Uterus (tissue), 4 donors: Measurements from ENCODE around the gene FAF1. TPM values are rescaled to one million over a fixed set of nuclear protein-coding genes. Genes with fewer than 3 reads are reported as not detected.

Source experiments
- DNase-seq, 2 donors: peaks; one replicate each; pipeline ENCODE4 v3.0.0-alpha.2; 2019 to 2020
- H3K27ac ChIP-seq, 2 donors: fragments of 200-600 bp; sonication (generic); 1 replicate in 1 of 2; 2 replicates in 1 of 2; pipeline ENCODE4 v1.5.1; 2016 to 2018
- H3K27me3 ChIP-seq, 2 donors: fragments of 200-600 bp; sonication (generic); one replicate each; pipeline ENCODE4 v1.5.1; 2018 to 2019; ENCODE audit warnings: control low read depth in 1 of 2
- H3K36me3 ChIP-seq, 2 donors: fragments of 200-600 bp; sonication (generic); one replicate each; pipeline ENCODE4 v1.5.1; 2019; ENCODE audit warnings: control low read depth in 1 of 2
- H3K4me1 ChIP-seq, 2 donors: fragments of 200-600 bp; sonication (generic); one replicate each; pipeline ENCODE4 v1.5.1; 2018 to 2019; ENCODE audit warnings: control low read depth in 1 of 2
- H3K4me3 ChIP-seq, 2 donors: fragments of 200-600 bp; sonication (generic); 1 replicate in 1 of 2; 2 replicates in 1 of 2; pipeline ENCODE4 v1.5.1; 2018 to 2019; ENCODE audit warnings: mild to moderate bottlenecking in 1 of 2
- H3K9me3 ChIP-seq, 2 donors: fragments of 200-600 bp; sonication (generic); one replicate each; pipeline ENCODE4 v1.5.1; 2019; ENCODE audit warnings: control low read depth in 1 of 2
- CTCF ChIP-seq, 4 experiments: fragments of 200-600 bp in 2 of 4; fragments of 450-650 bp in 2 of 4; sonication (generic) in 2 of 4; IDR thresholded peaks; one replicate each; pipeline ENCODE4 v1.5.1; 2016 to 2019; ENCODE audit warnings: antibody characterized with exemption in 4 of 4, mild to moderate bottlenecking in 2 of 4, moderate library complexity in 1 of 4
- POLR2A ChIP-seq, 2 donors: fragments of 450-650 bp; IDR thresholded peaks; one replicate each; pipeline ENCODE4 v1.6.1; 2016; ENCODE audit warnings: antibody characterized with exemption in 2 of 2, mild to moderate bottlenecking in 1 of 2, moderate library complexity in 1 of 2
- intact Hi-C: fragments of 100-400 bp; cut with DNase I; formaldehyde crosslinking; loops from one replicate; pipeline ENCODE4 v1.15.1; 2023; ENCODE audit warnings: low total_unique reads
- total RNA-seq, 4 donors: library from RNA; depleted of rRNA in 3 of 4; stranded (reverse); fragments of >200 nt in 3 of 4; gene quantifications; one replicate each; pipeline versions ENCODE4 v1.1.0 to v1.2.4, GENCODE V29; 2014 to 2023
- donor health status: DM: yes; HTN: yes; CAD: no.

Gene FAF1
- total RNA-seq, 4 donors from 2014 or later, result 34.1 to 77.2 (median 64.1) TPM

- no peak for DNase-seq
- no peak for TF ChIP-seq CTCF (IDR thresholded peaks at IDR 0.05)
- TF ChIP-seq POLR2A (IDR thresholded peaks at IDR 0.05), result no peak
- Histone ChIP-seq H3K4me1 (peaks cover 0 to 30% of the 10 kb centered on the region in 2 donors), H3K36me3 (no peaks in the 10 kb centered on the region), H3K27ac (no peak overlapping the region), H3K9me3 (no peaks in the 10 kb centered on the region), H3K4me3 (no peak overlapping the region), H3K27me3 (peaks cover 5 to 63% of the 10 kb centered on the region in 2 donors)
- intact Hi-C loops, result no loop called here
These were observed 542.0 kb downstream of the FAF1 start for GRCh38 chr1:50417946-50418599.

GRCh38 chr1:50417507-50417906, 542.6 kb downstream of the FAF1 start:
- H3K27me3 ChIP-seq, result peaks cover 5 to 58% of the 10 kb centered on the region in 2 donors
- H3K36me3 ChIP-seq, result no peaks in the 10 kb centered on the region
- TF ChIP-seq CTCF (IDR thresholded peaks at IDR 0.05), result no peak
- no peak for TF ChIP-seq POLR2A (IDR thresholded peaks at IDR 0.05)
- H3K4me1 ChIP-seq, result peaks cover 0 to 26% of the 10 kb centered on the region in 2 donors
- no peak for DNase-seq
- no peak overlapping the region for H3K27ac ChIP-seq
- no peaks in the 10 kb centered on the region for H3K9me3 ChIP-seq
- no peak overlapping the region for H3K4me3 ChIP-seq
- intact Hi-C loops, result no loop called here

GRCh38 chr1:50416553-50417453, 543.3 kb downstream of the FAF1 start:
- TF ChIP-seq POLR2A (IDR thresholded peaks at IDR 0.05) (no peak), CTCF (IDR thresholded peaks at IDR 0.05) (no peak)
- intact Hi-C loops, result no loop called here
- Histone ChIP-seq H3K9me3 (no peaks in the 10 kb centered on the region), H3K27ac (no peak overlapping the region), H3K4me3 (no peak overlapping the region), H3K4me1 (peaks cover 0 to 26% of the 10 kb centered on the region in 2 donors), H3K36me3 (no peaks in the 10 kb centered on the region), H3K27me3 (peaks cover 5 to 55% of the 10 kb centered on the region in 2 donors)
- no peak for DNase-seq

GRCh38 chr1:50416150-50416527, 543.9 kb downstream of the FAF1 start:
- intact Hi-C loops, result no loop called here
- Histone ChIP-seq H3K27me3 (peaks cover 5 to 51% of the 10 kb centered on the region in 2 donors), H3K27ac (no peak overlapping the region), H3K9me3 (no peaks in the 10 kb centered on the region), H3K36me3 (no peaks in the 10 kb centered on the region), H3K4me1 (peaks cover 0 to 24% of the 10 kb centered on the region in 2 donors), H3K4me3 (no peak overlapping the region)
- TF ChIP-seq CTCF (IDR thresholded peaks at IDR 0.05) (no peak), POLR2A (IDR thresholded peaks at IDR 0.05) (no peak)
- no peak for DNase-seq
